ENCODE data around the gene ERBB4.

DNA sequence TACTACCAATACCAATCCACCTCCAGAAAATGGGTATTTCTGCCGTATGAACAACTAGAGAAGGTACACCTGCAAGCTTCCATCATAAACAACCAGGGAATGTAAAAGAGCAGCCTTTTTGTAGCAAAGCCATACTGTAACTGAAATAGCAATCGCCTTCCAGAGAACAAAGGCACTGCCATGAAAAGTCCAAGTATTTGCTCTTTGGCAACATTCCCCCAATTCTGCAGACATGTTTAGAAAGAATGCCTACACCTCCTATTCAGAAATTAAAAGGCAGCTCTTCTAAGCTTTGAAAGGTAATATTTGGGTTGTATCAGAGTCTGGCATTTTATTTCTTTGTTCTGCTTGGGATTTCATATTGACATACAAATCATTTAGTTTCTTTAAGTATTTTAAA lies 487.7 kb downstream of the ERBB4 start:
- TF ChIP-seq GATA3 (IDR thresholded peaks at IDR 0.05; ENCODE audit: low read depth, low read length) (no peak), GATA2 (IDR thresholded peaks at IDR 0.05; ENCODE audit: low read depth, low read length) (no peak)

All from SH-SY5Y (cell line).